HG02623 (cell line): ENCODE measurements around the gene VEGFD.

Experiments
- ATAC-seq: cut with Tn5 transposase; IDR thresholded peaks from one replicate; pipeline ENCODE4 v1.9.1; 2021; ENCODE audit warnings: moderate library complexity; ENCODE audit not compliant: unreplicated experiment

The VEGFD gene

GRCh38 chrX:15366506-15367352 lies 17.5 kb downstream of the VEGFD start:
- ATAC-seq: no peak

GRCh38 chrX:15359701-15360100 lies 24.5 kb downstream of the VEGFD start:
- ATAC-seq: no peak

- no peak for ATAC-seq
These were observed 25.7 kb downstream of the VEGFD start for GRCh38 chrX:15358533-15358932.

GRCh38 chrX:15356444-15356843 lies 27.8 kb downstream of the VEGFD start:
- no peak for ATAC-seq

- no peak for ATAC-seq
These were observed 33.8 kb downstream of the VEGFD start for GRCh38 chrX:15350329-15350996.

- no peak for ATAC-seq
These were observed 35.2 kb downstream of the VEGFD start for GRCh38 chrX:15349046-15349445.

- no peak for ATAC-seq
These were observed 38.2 kb downstream of the VEGFD start for GRCh38 chrX:15345976-15346375.

- no peak for ATAC-seq
These were observed 40.1 kb downstream of the VEGFD start for GRCh38 chrX:15344106-15344505.

- ATAC-seq: no peak
These were observed 41.1 kb downstream of the VEGFD start for GRCh38 chrX:15343075-15343476.

GRCh38 chrX:15340867-15341266 lies 43.3 kb downstream of the VEGFD start:
- no peak for ATAC-seq

- ATAC-seq: no peak
These were observed 48.2 kb downstream of the VEGFD start for GRCh38 chrX:15336023-15336413.

GRCh38 chrX:15335135-15336022 lies 48.8 kb downstream of the VEGFD start, which contains the start of gene PIGA:
TSS of gene PIGA (minus strand) at chrX:15335523. CDS start at chrX:15331930, 3,593 bp downstream.
- ATAC-seq: peak; percentile 99

GRCh38 chrX:15334561-15334960 lies 49.7 kb downstream of the VEGFD start:
- ATAC-seq: no peak

GRCh38 chrX:15328821-15329220 lies 55.4 kb downstream of the VEGFD start:
- no peak for ATAC-seq

- no peak for ATAC-seq
These were observed 56.1 kb downstream of the VEGFD start for GRCh38 chrX:15328131-15328530.

- ATAC-seq: no peak
These were observed 61.7 kb downstream of the VEGFD start for GRCh38 chrX:15322472-15322871.

GRCh38 chrX:15322072-15322471 lies 62.1 kb downstream of the VEGFD start:
- ATAC-seq: no peak

- ATAC-seq: no peak
These were observed 62.8 kb downstream of the VEGFD start for GRCh38 chrX:15321447-15321846.

GRCh38 chrX:15320297-15320696 lies 63.9 kb downstream of the VEGFD start:
- ATAC-seq: no peak

GRCh38 chrX:15319075-15319474 lies 65.1 kb downstream of the VEGFD start:
- ATAC-seq: no peak

GRCh38 chrX:15315509-15315908 lies 68.7 kb downstream of the VEGFD start, which contains the start of gene ASB11:
TSS of gene ASB11 (minus strand) at chrX:15315640. CDS start at chrX:15315605, 35 bp downstream.
- ATAC-seq: no peak
